Measurements from ENCODE around the gene ELMO1. TPM values are rescaled to one million over a fixed set of nuclear protein-coding genes. Genes with fewer than 3 reads are reported as not detected.

The ELMO1 gene
- polyA plus RNA-seq, 3 donors, result 11.1 to 11.8 (median 11.4) TPM

GRCh38 chr7:37031571-37032257, 416.9 kb downstream of the ELMO1 start:
- DNase-seq, result peak; percentile 42

GRCh38 chr7:37028909-37029440, 419.7 kb downstream of the ELMO1 start:
- DNase-seq, result no peak

DNA sequence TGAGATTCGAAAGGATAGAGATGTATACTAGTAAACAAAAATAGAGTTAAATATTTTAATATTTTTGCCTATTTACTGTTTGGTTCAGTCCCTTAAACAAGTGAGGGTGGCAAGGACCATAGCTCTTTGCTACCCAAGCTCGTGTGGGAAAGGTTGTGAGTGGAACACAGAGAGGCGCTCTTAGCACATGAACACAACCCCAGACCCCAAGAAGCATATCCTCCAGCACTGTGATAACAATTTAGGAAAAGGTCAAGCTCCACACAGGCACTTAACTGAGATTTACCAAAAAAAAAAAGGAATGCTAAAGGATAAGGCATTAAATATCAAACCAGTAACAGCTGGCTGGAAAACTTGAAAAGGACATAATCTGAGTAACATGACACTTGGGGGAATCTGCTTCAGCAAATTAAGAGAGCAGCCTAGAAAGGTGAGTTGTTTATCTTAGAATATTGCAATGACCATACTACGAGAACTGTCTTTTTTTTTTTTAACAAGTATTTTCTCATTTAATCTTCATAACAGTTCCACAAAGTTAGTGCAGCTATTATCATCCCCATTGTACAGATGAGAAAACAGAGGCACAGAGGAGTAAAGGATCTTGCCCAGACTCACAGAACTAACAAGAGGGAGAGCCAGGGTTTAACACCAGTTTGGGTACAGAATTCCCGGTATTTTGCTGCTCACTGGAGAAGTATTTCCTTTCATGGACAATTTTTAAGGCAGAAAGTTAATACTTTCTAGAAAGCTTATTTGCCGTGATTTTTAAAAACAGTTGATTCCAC, 420.9 kb downstream of the ELMO1 start:
- DNase-seq, result no peak

- DNase-seq, result no peak
Measured at GRCh38 chr7:37027104-37027503, 421.6 kb downstream of the ELMO1 start.

- no peak for DNase-seq
Measured at GRCh38 chr7:37018954-37019353, 429.7 kb downstream of the ELMO1 start.

GRCh38 chr7:37016064-37016878, 432.4 kb downstream of the ELMO1 start:
- no peak for DNase-seq

DNA sequence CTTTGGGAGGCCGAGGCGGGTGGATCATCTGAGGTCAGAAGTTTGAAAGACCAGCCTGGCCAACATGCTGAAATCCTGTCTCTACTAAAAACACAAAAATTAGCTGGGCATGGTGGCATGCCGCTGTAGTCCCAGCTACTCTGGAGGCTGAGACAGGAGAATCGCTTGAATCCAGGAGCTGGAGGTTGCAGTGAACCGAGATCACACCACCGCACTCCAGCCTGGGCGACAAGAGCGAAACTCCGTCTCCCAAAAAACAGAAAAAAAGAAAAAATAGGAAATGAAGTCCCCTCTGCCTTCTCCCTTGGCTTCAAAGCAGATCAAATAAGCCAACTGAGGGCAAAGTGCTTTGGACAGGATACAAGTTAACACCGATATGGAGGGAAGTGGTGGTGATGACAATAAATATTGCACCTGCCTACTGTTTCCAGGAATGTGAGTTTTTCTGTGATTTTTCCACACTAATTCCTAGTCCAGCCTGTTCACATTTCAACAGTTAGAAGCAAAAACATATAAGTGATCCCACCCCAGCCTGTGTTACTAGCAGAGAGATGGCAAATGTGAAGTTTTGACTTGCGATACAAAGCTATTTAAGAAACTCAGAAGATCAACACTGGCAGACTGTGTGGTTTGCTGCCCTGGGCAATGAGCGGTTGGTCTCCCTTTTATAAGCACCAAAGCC, 433.2 kb downstream of the ELMO1 start:
- no peak for DNase-seq

DNA sequence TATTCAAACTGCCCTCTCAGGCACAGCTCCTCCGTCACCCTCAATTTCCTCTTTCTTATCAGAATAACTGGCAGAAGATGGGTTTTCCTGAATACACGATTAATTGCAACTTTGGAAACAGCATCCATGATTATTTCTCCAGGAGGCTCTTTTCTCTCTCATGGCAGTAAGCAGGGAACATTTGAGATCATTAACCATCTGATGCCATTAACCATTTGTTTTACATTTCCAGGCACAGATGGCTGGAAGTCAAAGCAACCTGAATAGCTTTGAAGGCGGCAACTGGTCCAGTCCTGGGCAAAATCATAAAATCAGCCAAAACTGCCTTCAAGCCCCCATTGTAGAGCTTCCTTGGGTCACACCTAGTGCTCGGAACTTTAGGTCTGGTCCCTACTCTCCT, 434.9 kb downstream of the ELMO1 start:
- DNase-seq, result no peak

- no peak for DNase-seq
Measured at GRCh38 chr7:37011151-37011890, 437.3 kb downstream of the ELMO1 start.

- DNase-seq, result no peak
Measured at GRCh38 chr7:37009125-37009675, 439.5 kb downstream of the ELMO1 start.

- DNase-seq, result no peak
Measured at GRCh38 chr7:37007691-37008090, 441.0 kb downstream of the ELMO1 start.

DNA sequence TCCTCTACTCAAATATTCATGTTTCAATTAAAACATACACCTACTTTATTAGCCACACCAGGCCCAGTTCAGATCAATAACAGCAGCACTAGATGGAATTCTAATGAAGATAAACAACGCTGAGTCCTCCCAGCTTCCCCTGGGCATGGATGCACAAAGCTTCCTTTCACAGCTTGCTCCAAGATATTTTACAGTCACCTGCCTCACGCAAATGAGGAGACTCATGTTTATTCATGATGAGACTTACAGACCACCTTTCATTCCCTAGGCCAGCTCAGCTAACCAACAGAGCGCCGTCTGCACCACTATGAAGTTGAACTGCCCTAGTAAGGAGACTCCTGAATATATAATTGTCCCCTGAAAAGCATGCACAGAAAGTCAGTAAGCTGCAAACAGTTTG, 441.4 kb downstream of the ELMO1 start:
- no peak for DNase-seq

- no peak for DNase-seq
Measured at GRCh38 chr7:37006764-37007163, 441.9 kb downstream of the ELMO1 start.

GRCh38 chr7:37000511-37000910, 448.2 kb downstream of the ELMO1 start:
- DNase-seq, result no peak

- no peak for DNase-seq
Measured at GRCh38 chr7:36999626-37000485, 448.8 kb downstream of the ELMO1 start.

- no peak for DNase-seq
Measured at GRCh38 chr7:36995776-36996175, 452.9 kb downstream of the ELMO1 start.

GRCh38 chr7:36994456-36995112, 454.1 kb downstream of the ELMO1 start:
- DNase-seq, result no peak

DNA sequence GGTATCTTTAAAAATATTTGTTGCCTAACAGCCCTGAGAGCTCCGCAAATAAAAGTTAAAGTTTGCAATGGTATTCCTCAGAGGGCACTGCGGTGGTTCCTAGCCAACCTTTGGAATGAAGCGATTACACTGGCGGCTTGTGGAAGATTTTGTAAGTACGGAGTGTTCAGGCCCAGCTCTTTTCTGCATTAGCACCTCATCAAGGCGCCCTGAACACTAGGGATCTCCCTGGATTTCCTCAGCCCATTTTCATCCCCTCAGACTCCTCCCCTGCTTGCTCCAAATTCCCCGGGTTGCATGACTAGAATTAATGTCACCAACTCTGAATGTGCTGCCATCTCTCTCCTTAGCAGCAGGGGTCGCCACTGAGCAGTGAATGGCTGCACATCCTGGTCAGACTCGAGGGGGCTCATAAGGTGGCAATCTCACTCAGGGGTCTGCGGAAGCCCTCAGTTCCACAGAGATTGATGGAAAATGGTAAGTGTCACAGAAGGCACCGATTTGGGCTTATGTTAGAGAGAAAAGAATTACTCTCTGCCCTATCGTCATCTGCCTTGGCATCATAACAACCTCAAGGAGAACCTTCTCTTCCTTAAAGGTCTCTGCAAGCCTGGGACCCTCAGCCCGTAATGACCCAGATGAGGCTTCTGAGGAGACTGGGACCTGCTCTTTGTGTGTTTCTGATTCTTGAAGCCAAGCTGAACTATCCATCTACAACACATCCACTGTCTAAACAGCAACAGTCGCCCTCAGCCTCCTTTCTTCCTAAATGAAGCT, 461.5 kb downstream of the ELMO1 start:
- DNase-seq, result peak; percentile 48

Data from renal pelvis (tissue), 4 donors.